ENCODE measurements around the gene BHLHA15.
"Not testable (repeated sequence)": the region's sequence is repeated elsewhere in the genome, so short reads cannot be mapped to it uniquely, and the experiment has no call there.

BHLHA15 gene

DNA sequence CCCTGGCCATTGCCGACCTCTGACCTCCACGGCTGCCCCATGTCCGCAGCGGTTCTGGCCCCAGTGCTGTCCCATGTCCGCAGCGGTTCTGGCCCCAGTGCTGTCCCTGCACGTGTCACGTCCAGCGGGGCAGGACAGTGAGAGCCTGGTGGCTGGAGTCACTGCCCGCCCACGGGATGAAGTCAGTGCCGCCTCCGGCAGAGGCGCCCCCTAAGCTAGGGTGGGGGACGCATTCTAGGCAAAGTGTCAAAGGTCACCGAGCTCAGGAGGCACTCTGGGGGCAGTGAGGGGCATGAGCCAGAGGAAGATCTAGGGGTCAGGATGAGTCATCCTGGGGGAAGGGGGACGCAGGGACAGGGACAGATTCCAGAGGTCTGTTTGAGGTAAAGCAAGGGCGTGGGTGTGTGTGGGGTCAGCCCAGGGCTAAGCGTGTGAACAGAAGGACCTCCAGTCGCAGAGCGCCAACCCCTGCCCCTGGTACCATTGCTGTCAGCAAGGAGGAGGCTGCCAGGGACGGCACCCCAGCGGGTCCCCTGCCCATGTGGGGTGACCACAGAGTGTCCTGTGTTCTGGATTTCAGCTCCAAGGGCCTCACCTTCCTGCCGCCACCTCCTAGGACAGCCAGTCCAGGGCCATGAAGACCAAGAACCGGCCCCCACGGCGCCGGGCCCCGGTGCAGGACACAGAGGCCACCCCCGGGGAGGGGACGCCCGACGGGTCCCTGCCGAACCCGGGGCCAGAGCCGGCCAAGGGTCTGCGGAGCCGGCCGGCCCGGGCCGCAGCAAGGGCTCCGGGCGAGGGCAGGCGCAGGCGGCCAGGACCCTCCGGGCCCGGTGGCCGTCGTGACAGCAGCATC lies 665 bp downstream of the BHLHA15 start:
- no peak for DNase-seq

DNA sequence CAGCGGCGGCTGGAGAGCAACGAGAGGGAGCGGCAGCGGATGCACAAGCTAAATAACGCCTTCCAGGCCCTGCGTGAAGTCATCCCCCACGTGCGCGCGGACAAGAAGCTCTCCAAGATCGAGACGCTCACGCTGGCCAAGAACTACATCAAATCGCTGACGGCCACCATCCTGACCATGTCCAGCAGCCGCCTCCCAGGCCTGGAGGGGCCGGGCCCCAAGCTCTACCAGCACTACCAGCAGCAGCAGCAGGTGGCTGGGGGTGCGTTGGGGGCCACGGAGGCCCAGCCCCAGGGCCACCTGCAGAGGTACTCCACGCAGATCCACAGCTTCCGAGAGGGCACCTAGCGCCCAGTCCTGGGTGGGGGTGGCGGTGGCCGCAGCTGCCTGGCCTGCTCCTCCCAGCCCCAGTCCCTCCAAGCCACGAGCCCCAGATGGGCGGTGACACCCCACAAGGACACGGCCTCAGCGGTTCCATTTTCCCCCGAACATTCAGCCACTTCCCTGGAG lies 1.3 kb downstream of the BHLHA15 start:
- DNase-seq: no peak

DNA sequence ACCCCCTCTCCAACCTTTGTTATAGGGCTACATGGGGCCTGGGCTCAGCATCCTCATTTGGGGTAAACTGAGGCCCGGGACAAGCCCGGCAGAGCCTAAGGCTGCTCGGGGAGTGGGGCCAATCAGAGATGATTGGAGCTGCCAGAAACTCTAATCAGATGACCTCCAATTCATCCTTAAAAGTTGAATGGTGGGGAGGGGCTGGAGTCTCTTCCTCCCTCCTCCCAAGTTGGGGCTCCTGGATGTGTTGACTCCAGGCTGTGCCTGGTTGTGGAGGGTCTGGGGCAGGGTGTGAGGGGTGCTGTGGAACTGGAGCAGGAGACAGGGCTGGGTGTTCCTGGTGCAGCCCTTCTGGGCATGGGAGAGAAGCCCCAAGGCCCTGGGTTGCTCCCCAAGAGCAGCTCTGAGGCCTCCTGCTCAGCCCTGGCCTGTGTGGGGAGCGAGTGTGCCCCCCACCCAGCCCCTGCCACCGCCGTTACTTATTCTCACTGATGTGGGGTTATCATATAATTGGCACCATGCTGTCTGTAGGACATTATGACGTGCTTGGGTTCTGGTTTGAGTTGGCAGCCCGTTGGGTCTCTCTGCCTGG lies 2.2 kb downstream of the BHLHA15 start:
- DNase-seq: no peak

DNA sequence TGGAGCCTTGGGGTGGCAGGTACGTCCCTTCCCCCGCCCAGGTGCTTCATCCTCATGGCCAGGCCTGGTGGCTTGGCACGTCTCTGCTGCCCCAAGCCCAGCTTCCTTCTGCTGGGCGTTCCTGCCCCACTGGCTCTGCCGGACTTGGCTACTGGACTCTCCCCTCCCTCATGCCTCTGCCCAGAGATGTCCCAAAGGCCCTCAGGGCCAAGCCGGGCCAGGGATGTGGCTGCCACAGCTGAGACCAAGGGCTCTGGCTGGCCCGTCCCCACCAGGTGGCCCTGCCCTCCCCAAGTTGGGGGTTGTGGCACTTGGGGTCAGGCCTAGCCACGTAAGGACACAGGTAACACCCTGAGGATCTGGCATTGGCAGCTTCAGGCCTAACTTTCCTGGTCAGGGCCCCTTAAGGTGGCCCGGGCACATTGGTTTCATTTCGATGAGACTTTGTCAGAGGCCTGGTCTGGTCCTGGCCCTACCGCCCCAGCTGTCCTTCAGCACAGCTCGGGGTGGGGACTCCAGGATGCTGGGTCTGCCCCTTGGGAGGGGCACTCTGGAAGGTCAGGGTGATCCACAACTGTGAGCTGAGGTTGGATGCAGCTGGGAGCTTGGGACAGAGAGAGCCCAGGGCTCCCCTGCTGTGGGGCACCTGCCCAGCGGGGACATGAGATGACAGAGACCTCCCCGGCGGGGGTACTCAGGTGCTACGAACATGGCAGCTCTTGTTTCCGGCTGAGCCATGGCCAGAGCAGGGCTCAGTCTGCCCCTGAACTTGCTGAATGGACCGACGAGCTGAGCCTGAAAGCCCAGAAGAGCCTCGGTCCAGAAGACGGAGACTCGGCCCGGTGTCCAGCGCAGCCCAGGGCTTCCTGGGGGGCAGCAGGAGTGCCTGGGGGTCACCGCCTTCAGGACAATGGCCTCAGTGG lies 2.9 kb downstream of the BHLHA15 start:
- DNase-seq: no peak

DNA sequence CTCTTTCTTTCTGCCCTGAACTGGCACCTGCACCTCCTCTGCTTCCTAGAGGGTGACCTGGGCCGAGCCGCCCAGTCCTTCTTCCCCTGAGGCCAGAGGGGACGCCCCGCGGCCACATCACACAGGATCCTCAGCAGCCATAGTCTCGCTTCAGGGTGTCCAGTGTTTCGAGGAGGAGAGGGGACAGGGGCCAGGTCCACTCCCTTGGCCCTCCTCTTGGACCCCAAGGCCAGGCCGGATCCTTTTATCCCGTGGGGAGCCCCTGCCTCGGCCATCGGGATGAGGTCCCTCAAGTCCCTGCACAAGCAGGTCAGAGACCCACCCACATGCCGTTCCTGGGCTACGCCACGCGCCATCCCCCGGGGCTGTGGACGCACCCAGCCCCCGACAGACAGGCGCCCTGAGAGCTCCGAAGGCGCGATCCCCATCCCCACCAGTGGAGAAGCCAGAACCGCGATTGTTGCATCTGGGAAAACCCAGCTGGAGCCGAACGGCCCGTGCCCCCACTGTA lies 3.6 kb downstream of the BHLHA15 start:
- no peak for DNase-seq

DNA sequence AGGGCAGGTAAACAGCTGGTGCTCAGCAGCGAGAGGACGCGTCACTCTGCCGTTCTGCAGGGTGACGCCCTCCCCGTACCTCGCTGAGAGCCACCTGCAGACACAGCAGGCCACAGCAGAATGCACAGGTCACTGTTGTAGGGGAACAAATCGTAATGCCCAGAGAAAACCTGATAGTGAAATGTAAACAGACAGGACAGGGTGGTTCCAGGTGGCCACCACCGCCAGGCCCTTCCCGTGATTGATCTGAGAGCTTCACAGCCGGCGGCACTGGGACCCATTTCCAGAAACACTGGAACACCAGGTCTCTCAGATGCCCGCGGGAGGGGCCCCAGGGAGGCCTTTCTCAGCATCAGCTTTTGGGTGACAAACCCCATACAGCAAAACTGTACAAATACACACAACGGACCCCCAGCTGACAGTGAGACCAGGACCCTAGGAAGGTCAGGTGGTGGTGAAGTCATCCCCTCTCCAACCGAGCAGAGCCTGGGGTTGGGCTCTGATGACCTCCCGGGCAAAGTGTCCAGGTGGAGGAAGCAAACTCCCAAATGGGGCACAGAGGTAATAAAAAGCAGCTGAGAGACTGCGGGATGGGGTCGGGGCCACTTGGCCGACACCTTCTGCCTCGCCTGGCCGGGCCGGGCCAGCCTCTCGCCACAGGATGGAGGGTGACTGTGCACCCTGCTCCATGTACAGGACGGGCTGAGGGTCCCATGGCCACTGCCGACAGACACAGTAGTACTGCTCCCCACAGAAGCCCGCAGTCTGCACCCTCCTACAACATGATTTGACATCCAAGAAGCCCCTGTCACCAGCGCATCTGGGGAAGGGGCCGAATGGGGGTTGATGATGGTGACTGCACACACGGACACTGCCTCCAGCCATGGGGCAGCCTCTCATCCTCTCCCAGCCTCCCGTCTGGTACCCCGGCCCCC lies 4.6 kb downstream of the BHLHA15 start:
- no peak for DNase-seq

DNA sequence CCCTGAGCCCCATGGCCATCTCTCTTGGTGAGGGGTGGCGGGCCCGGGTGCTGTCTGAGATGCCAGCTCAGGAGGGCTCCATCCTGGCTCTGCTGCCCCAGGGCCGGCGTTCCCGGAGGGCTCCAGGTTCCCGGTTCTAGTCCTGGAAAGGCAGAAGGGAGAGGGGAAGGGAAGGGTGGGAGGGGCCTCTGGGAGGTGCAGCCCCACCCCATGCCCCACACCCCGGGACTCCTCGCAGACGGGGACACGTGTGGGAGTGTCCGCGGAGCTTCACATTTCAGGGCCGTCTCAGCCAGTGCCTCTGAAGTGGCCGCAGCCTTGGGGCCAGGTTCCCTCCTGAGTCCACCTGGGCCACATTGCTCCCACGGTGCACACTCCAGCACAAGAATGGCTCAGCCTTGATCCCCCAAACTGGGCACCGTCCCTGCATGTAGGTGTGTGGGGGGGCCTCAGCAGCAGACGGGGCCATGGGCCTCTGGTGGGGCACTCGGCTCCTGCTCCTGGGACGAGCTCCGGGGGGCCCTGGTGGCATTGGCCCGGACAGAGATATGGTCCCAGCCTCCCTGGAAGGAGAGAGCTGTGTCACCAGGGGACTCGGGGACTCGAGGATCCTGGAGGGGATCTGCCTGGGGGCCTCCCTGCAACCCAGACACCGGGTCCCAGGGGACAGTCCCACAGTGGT lies 5.8 kb downstream of the BHLHA15 start:
- DNase-seq: no peak

- peak; percentile 14 for DNase-seq
These were observed 6.7 kb downstream of the BHLHA15 start for GRCh38 chr7:98217623-98218582.

DNA sequence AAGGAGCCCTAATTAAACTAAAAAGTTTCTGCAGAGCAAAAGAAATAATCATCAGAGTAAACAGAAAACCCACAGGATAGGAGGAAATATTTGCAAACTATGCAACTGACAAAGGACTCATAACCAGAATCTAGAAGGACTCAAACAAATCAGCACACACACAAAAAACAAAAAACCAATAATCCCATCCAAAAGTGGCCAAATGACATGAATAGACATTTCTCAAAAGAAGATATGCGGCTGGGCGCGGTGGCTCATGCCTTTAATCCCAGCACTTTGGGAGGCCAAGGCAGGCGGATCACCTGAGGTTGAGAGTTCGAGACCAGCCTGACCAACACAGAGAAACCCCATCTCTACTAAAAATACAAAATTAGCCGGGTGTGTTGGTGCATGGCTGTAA lies 8.1 kb downstream of the BHLHA15 start:
- not testable (repeated sequence) for DNase-seq

- DNase-seq: no peak
These were observed 10.6 kb downstream of the BHLHA15 start for GRCh38 chr7:98221611-98222532.

DNA sequence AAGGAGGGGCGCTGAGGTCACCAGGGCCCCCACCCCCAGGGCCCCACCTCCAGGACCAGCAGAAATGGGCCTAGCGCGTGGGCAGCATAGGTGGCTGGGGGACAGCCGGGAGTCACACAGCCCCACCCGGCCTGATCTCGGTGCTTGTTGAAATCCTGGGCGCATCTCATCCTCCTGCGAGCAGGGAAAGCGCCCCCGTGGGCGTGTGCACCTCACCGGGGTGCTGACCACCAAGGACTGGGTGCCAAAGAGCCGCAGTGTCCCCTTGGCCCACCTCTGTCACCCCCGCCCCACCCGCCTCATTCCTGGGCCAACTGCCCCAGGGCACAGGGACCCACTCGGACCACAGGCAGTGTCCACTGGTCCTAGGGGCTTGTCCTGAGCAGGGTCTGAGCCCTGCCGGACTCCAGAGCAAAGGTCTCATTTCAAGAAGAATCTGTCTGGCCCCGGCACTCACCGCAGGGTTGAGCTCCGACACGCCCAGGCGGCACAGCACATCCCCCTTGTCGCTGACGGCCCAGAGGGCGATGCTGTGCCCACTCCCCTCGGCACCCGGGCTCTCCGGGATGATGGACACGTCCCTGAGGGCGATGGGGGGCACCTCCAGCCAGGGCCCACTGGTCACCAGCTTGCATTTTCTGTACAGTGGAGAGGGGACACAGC lies 11.4 kb downstream of the BHLHA15 start:
- DNase-seq: no peak

GRCh38 chr7:98223351-98223897 lies 12.2 kb downstream of the BHLHA15 start:
- DNase-seq: no peak

DNA sequence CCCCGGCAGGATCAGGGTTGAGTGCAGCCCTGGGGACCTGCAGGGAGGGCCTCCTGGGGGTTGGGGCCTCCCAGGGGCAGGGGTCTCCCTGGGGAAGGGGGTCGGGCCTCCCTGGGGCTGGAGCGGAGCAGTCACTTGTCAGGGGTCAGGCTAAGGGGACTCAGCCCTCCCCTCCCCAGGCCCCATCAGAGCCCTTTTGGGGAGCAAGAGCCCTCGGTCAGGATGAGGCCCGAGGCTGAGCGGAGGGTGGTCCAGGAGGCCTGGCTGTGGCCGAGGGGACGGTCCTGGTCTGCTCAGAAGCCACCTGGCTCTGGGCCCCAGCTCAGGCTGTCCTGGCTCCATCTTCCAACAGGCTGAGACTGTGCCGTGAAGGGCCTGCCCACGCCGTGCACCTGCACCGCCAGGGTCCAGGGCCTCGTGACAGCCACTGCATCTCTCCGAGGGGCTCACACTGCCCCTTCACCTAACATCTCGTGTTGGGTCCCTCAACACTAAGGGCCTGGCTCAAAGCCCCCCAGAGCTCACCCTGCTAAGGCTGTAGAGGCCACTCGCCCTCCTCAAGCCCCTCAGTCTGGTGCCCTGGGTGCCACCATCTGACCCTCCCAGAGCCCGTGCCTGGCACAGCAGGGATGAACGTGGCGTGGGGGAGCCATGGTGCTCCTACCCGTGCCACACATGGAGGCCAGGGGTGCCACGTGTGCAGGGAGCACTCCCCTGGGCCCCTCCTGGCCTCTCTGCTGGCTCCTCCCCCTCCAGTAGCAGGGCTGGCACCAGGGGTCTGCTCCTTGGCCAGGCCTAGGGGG lies 12.9 kb downstream of the BHLHA15 start:
- DNase-seq: no peak

- no peak for DNase-seq
These were observed 13.5 kb downstream of the BHLHA15 start for GRCh38 chr7:98224701-98225181.

- DNase-seq: no peak
These were observed 14.8 kb downstream of the BHLHA15 start for GRCh38 chr7:98225913-98226614.

- DNase-seq: no peak
These were observed 16.7 kb downstream of the BHLHA15 start for GRCh38 chr7:98227939-98228338.

All from SIG-M5 (cell line).